MM.1S (cell line): ENCODE measurements around the gene TTI1.

Experiments used
- DNase-seq: peaks from one replicate; pipeline ENCODE4 v3.0.0-alpha.2; 2015
- H2AFZ ChIP-seq: fragments of 300-600 bp; sonication (generic); 2 replicates; pipeline ENCODE4 v1.6.0; 2016; ENCODE audit warnings: antibody characterized with exemption, low read length
- H3F3A ChIP-seq: fragments of 300-600 bp; sonication (generic); 2 replicates; pipeline ENCODE4 v1.6.1; 2016; ENCODE audit warnings: mild to moderate bottlenecking, antibody characterized with exemption, low read length, moderate library complexity, mixed read lengths; ENCODE audit not compliant: insufficient read depth
- H3K27ac ChIP-seq: fragments of 300-600 bp; sonication (generic); 2 replicates; pipeline ENCODE4 v1.5.1; 2016; ENCODE audit warnings: mild to moderate bottlenecking, low read length
- H3K27me3 ChIP-seq: fragments of 300-600 bp; sonication (generic); replicated peaks from 2 replicates; pipeline ENCODE4 v1.6.0; 2016; ENCODE audit warnings: low read length; ENCODE audit not compliant: insufficient read depth
- H3K36me3 ChIP-seq: fragments of 300-600 bp; sonication (generic); replicated peaks from 2 replicates; pipeline ENCODE4 v1.6.1; 2016; ENCODE audit warnings: mild to moderate bottlenecking, low read length, mixed read lengths; ENCODE audit not compliant: insufficient read depth
- H3K4me1 ChIP-seq: fragments of 300-600 bp; sonication (generic); 2 replicates; pipeline ENCODE4 v1.6.1; 2016; ENCODE audit warnings: low read length, mixed read lengths
- H3K4me2 ChIP-seq: fragments of 300-600 bp; sonication (generic); 2 replicates; pipeline ENCODE4 v1.6.0; 2016; ENCODE audit warnings: low read depth, low read length
- H3K4me3 ChIP-seq: fragments of 300-600 bp; sonication (generic); 2 replicates; pipeline ENCODE4 v1.5.1; 2016; ENCODE audit warnings: low read length, mixed read lengths
- H3K79me2 ChIP-seq: fragments of 300-600 bp; sonication (generic); 2 replicates; pipeline ENCODE4 v1.6.1; 2016; ENCODE audit warnings: mixed run types, low read length, mixed read lengths
- H3K9ac ChIP-seq: fragments of 300-600 bp; sonication (generic); 2 replicates; pipeline ENCODE4 v1.6.1; 2016; ENCODE audit warnings: low read length, mixed read lengths
- H3K9me2 ChIP-seq: fragments of 300-600 bp; sonication (generic); replicated peaks from 2 replicates; pipeline ENCODE4 v1.6.1; 2016; ENCODE audit warnings: mild to moderate bottlenecking, low read length, mixed read lengths; ENCODE audit not compliant: insufficient read depth
- H3K9me3 ChIP-seq: fragments of 300-600 bp; sonication (generic); replicated peaks from 2 replicates; pipeline ENCODE4 v1.6.1; 2016; ENCODE audit warnings: mild to moderate bottlenecking, low read length, mixed read lengths; ENCODE audit not compliant: insufficient read depth
- H4K20me1 ChIP-seq: fragments of 300-600 bp; sonication (generic); 2 replicates; pipeline ENCODE4 v1.6.1; 2016; ENCODE audit warnings: mild to moderate bottlenecking, low read length, moderate library complexity, mixed read lengths; ENCODE audit not compliant: insufficient read depth
- CTCF ChIP-seq: fragments of 300-600 bp; sonication (generic); IDR thresholded peaks from 2 replicates; pipeline ENCODE4 v1.5.1; 2016; ENCODE audit warnings: antibody characterized with exemption, low read length, mixed read lengths
- EZH2 ChIP-seq: fragments of 300-600 bp; sonication (generic); optimal IDR thresholded peaks from 2 replicates; pipeline ENCODE3; 2017; ENCODE audit warnings: low read depth, mild to moderate bottlenecking, antibody characterized with exemption, low read length, mixed read lengths
- EZH2phosphoT487 ChIP-seq: fragments of 300-600 bp; sonication (generic); IDR thresholded peaks from 2 replicates; pipeline ENCODE4 v1.6.1; 2018; ENCODE audit warnings: antibody characterized with exemption, low read length

Gene TTI1

GRCh38 chr20:37971561-37972127 is 61.6 kb downstream of the TTI1 start:
- H3K36me3 ChIP-seq, result no peaks in the 10 kb centered on the region
- no peak overlapping the region for H3K9ac ChIP-seq
- no peaks in the 10 kb centered on the region for H3F3A ChIP-seq
- H3K79me2 ChIP-seq, result no peaks in the 10 kb centered on the region
- TF ChIP-seq CTCF, result no peak
- TF ChIP-seq EZH2phosphoT487, result no peak
- no peak for TF ChIP-seq EZH2
- no peak overlapping the region for H3K27ac ChIP-seq
- no peaks in the 10 kb centered on the region for H3K4me1 ChIP-seq
- no peak overlapping the region for H3K4me3 ChIP-seq
- DNase-seq, result no peak
- no peaks in the 10 kb centered on the region for H3K9me2 ChIP-seq
- no peak overlapping the region for H3K4me2 ChIP-seq
- no peak overlapping the region for H2AFZ ChIP-seq
- H3K27me3 ChIP-seq, result no peaks in the 10 kb centered on the region
- H4K20me1 ChIP-seq, result no peaks in the 10 kb centered on the region
- no peaks in the 10 kb centered on the region for H3K9me3 ChIP-seq

GRCh38 chr20:37970856-37971245 is 62.4 kb downstream of the TTI1 start:
- Histone ChIP-seq H3K27me3 (no peaks in the 10 kb centered on the region), H2AFZ (no peak overlapping the region), H3K4me3 (no peak overlapping the region), H3K9ac (no peak overlapping the region), H3K27ac (no peak overlapping the region), H3K79me2 (no peaks in the 10 kb centered on the region), H3F3A (no peaks in the 10 kb centered on the region), H3K9me2 (no peaks in the 10 kb centered on the region), H4K20me1 (no peaks in the 10 kb centered on the region), H3K4me1 (no peaks in the 10 kb centered on the region), H3K36me3 (no peaks in the 10 kb centered on the region), H3K9me3 (no peaks in the 10 kb centered on the region), H3K4me2 (no peak overlapping the region)
- DNase-seq, result no peak
- TF ChIP-seq EZH2phosphoT487 (no peak), EZH2 (no peak), CTCF (no peak)

DNA sequence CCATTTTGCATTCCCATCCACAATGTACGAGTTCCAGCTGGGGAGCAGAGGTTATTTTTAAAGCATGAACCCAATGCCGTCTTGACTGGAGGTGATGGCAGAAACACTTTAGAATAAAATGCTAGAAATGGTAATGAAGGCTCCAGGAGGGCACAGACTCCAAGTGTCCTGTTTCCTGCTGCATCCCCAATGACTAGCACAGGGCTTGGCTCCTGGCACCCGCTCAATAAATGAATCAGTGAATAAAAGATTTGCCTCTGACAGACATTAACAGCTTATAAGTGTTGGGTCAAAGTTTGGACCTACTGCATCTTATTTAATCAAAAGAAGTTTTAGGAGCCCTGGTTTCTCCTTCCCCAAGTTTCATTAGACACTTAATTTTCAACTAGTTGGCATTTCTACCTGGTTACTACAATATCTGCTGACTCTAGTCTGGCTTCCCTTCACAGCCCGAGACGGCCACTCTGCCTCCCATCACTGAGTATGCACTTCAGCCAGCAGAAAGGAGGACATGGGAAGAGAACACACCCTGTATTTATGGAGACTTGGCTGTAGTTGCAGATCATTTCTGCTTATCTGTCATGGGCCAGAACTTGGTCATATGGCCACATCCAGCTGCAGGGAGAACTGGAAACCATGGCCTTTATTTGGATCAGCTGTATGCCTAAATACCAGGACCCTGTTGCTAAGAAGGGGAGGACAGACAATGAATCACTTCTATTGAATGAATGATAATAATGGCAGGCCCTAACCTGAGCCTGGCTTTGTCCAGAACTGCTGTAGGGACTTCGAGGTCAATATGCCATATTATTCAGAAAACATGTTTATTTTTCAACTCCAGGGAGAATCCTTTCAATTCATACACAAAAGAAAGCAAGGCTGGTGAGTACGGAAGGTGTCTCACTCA is 63.1 kb downstream of the TTI1 start:
- H2AFZ ChIP-seq, result no peak overlapping the region
- DNase-seq, result no peak
- no peaks in the 10 kb centered on the region for H3K4me1 ChIP-seq
- no peaks in the 10 kb centered on the region for H3K36me3 ChIP-seq
- no peak overlapping the region for H3K4me2 ChIP-seq
- H3K4me3 ChIP-seq, result no peak overlapping the region
- H3K9ac ChIP-seq, result no peak overlapping the region
- TF ChIP-seq EZH2 (no peak), EZH2phosphoT487 (no peak), CTCF (no peak)
- H4K20me1 ChIP-seq, result no peaks in the 10 kb centered on the region
- H3F3A ChIP-seq, result no peaks in the 10 kb centered on the region
- H3K79me2 ChIP-seq, result no peaks in the 10 kb centered on the region
- no peaks in the 10 kb centered on the region for H3K27me3 ChIP-seq
- no peaks in the 10 kb centered on the region for H3K9me2 ChIP-seq
- H3K27ac ChIP-seq, result no peak overlapping the region
- no peaks in the 10 kb centered on the region for H3K9me3 ChIP-seq
